Measurements from ENCODE around the gene VMP1.

DNA sequence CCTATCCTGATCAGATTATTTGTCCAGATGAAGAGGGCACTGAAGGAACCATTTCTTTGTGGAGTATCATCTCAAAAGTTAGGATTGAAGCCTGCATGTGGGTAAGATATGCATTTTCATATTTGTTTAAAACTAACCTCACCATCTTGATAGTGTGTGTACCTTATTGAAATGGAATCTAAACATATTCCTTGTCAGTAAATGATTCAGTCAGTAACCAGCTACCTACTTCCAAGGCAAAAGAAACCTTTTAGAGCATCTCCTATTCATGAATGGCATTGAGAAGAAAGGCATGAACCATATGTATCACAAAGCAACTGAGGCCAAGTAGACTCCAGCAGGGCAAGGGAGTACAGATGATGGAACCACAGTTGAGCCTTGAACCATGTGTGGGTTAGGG lies 57.6 kb downstream of the VMP1 start:
- TF ChIP-seq CTCF (conservative IDR thresholded peaks at IDR 0.05; ENCODE audit: low read depth, low read length) (no peak), EZH2 (IDR thresholded peaks at IDR 0.05; ENCODE audit: borderline replicate concordance, low read depth, low read length, poor library complexity, severe bottlenecking) (no peak)

Data from A673 (cell line).